HCT116 (cell line): ENCODE data around the gene PLCG2. TPM values are rescaled to one million over a fixed set of nuclear protein-coding genes. Genes with fewer than 3 reads are reported as not detected.

Experiments used
- ATAC-seq: fragments of 200-7000 bp; cut with Tn5 transposase; 2 replicates; pipeline ENCODE4 v1.9.1; 2020; ENCODE audit warnings: mild to moderate bottlenecking, moderate library complexity
- BruUV-seq: library from RNA; stranded (reverse); fragments of 400-500 nt; replicated peaks from 2 replicates; lab custom pipeline; 2021; lab: Mats Ljungman, UMichigan
- CTCF ChIA-PET: fragments of 300-600 bp; sonication (Branson Sonifier 250); formaldehyde crosslinking; loops from one replicate; lab custom pipeline; 2021; ENCODE audit warnings: antibody characterized with exemption; lab: Charles Lee
- POLR2A ChIA-PET: fragments of 300-600, 350-600 bp; sonication (Branson Sonifier 250); formaldehyde crosslinking; loops from one replicate; lab custom pipeline; 2021; ENCODE audit warnings: antibody characterized with exemption; lab: Charles Lee
- RAD21 ChIA-PET, 2 experiments: fragments of 300-600 bp; sonication (Branson Sonifier 250); formaldehyde crosslinking; loops; one replicate each; lab custom pipeline; 2023; ENCODE audit warnings: low total read pairs in 2 of 2; ENCODE audit not compliant: uncharacterized antibody in 2 of 2, unreplicated experiment in 2 of 2, low non-redundant PET in 1 of 2; lab: Charles Lee
- DNase-seq: peaks from one replicate; pipeline ENCODE4 v3.0.0-alpha.2; 2010; ENCODE audit warnings: low read depth, low spot score
- H2AFZ ChIP-seq: fragments of 200-600 bp; shearing (Covaris generic), sonication (generic); 2 replicates; pipeline ENCODE4 v1.6.1; 2017; ENCODE audit warnings: low read depth, mixed run types, mixed read lengths, antibody characterized with exemption, low read length; ENCODE audit not compliant: poor library complexity, severe bottlenecking
- H3K27ac ChIP-seq: 2 replicates; pipeline ENCODE4 v1.5.1; 2012; ENCODE audit warnings: low read depth, low read length
- H3K27me3 ChIP-seq: fragments of 200-600 bp; sonication (generic); 2 replicates; pipeline ENCODE4 v1.6.1; 2016; ENCODE audit warnings: mixed run types, low read length, mixed read lengths; ENCODE audit not compliant: insufficient read depth
- H3K36me3 ChIP-seq, 2 experiments: fragments of 200-500 bp in 1 of 2; fragments of 200-600 bp in 1 of 2; sonication (Bioruptor generic) in 1 of 2; sonication (generic) in 1 of 2; 2 replicates each; pipeline versions ENCODE4 v1.5.1 to v1.6.1; 2014 to 2016; ENCODE audit warnings: low read length in 2 of 2, inconsistent platforms in 1 of 2, mixed read lengths in 1 of 2, mixed run types in 1 of 2; ENCODE audit not compliant: insufficient read depth in 2 of 2, control insufficient read depth in 1 of 2
- H3K4me1 ChIP-seq, 2 experiments: fragments of 200-600 bp in 1 of 2; sonication (generic) in 1 of 2; 2 replicates each; pipeline versions ENCODE4 v1.5.1 to v1.6.1; 2012 to 2017; ENCODE audit warnings: low read length in 2 of 2, inconsistent platforms in 1 of 2, mild to moderate bottlenecking in 1 of 2, mixed read lengths in 1 of 2, mixed run types in 1 of 2, moderate library complexity in 1 of 2; ENCODE audit not compliant: insufficient read depth in 2 of 2, control insufficient read depth in 1 of 2
- H3K4me2 ChIP-seq: fragments of 200-600 bp; sonication (generic); 2 replicates; pipeline ENCODE4 v1.6.1; 2017; ENCODE audit warnings: mixed run types, low read length, mixed read lengths
- H3K4me3 ChIP-seq, 2 experiments: fragments of 200-600 bp in 1 of 2; sonication (generic) in 1 of 2; replicated peaks in 1 of 2; 2 replicates each; pipeline ENCODE4 v1.5.1; 2011 to 2016; ENCODE audit warnings: low read length in 2 of 2, control low read depth in 1 of 2, low read depth in 1 of 2, mild to moderate bottlenecking in 1 of 2, mixed read lengths in 1 of 2, mixed run types in 1 of 2
- H3K79me2 ChIP-seq: fragments of 200-600 bp; sonication (generic); 2 replicates; pipeline ENCODE4 v1.6.1; 2017; ENCODE audit warnings: mild to moderate bottlenecking, mixed run types, low read length, moderate library complexity, mixed read lengths; ENCODE audit not compliant: insufficient read depth
- H3K9ac ChIP-seq: fragments of 200-600 bp; sonication (generic); 2 replicates; pipeline ENCODE4 v1.6.1; 2016; ENCODE audit warnings: low read length, mixed read lengths
- H3K9me2 ChIP-seq: fragments of 200-600 bp; sonication (generic), shearing (Covaris generic); 2 replicates; pipeline ENCODE4 v1.6.1; 2017; ENCODE audit warnings: mixed run types, mild to moderate bottlenecking, moderate library complexity; ENCODE audit not compliant: insufficient read depth
- H3K9me3 ChIP-seq, 2 experiments: fragments of 200-500 bp in 1 of 2; fragments of 200-600 bp in 1 of 2; sonication (Bioruptor generic) in 1 of 2; sonication (generic) in 1 of 2; 2 replicates each; pipeline ENCODE4 v1.6.1; 2014 to 2017; ENCODE audit warnings: low read length in 2 of 2, mixed read lengths in 2 of 2, inconsistent platforms in 1 of 2, low read depth in 1 of 2, mild to moderate bottlenecking in 1 of 2, mixed run types in 1 of 2, moderate library complexity in 1 of 2; ENCODE audit not compliant: control insufficient read depth in 1 of 2, insufficient read depth in 1 of 2
- H4K20me1 ChIP-seq: fragments of 200-600 bp; sonication (generic), shearing (Covaris generic); 2 replicates; pipeline ENCODE4 v1.6.1; 2017; ENCODE audit warnings: mixed run types, mild to moderate bottlenecking, moderate library complexity; ENCODE audit not compliant: insufficient read depth
- CEBPB ChIP-seq: IDR thresholded peaks from 2 replicates; pipeline ENCODE4 v1.6.1; 2012; ENCODE audit warnings: low read depth
- CTCF ChIP-seq, 3 experiments: fragments of 200-600 bp in 1 of 3; sonication (generic) in 1 of 3; IDR thresholded peaks in 2 of 3; conservative IDR thresholded peaks in 1 of 3; 2 replicates each; pipeline ENCODE4 v1.5.1; 2012 to 2017; ENCODE audit warnings: low read depth in 2 of 3, low read length in 2 of 3, antibody characterized with exemption in 1 of 3, borderline replicate concordance in 1 of 3, control low read depth in 1 of 3, mild to moderate bottlenecking in 1 of 3, mixed read lengths in 1 of 3, mixed run types in 1 of 3, moderate library complexity in 1 of 3; ENCODE audit not compliant: insufficient read depth in 1 of 3
- EGR1 ChIP-seq: IDR thresholded peaks from 2 replicates; pipeline ENCODE4 v1.6.1; 2012; ENCODE audit warnings: low read depth
- ELF1 ChIP-seq: IDR thresholded peaks from 2 replicates; pipeline ENCODE4 v1.6.1; 2012; ENCODE audit warnings: low read depth, borderline replicate concordance
- EZH2 ChIP-seq: fragments of 200-600 bp; sonication (generic); IDR thresholded peaks from 2 replicates; pipeline ENCODE4 v1.6.1; 2017; ENCODE audit warnings: antibody characterized with exemption, mixed run types
- EZH2phosphoT487 ChIP-seq: fragments of 200-600 bp; IDR thresholded peaks from 2 replicates; pipeline ENCODE4 v1.6.1; 2018; ENCODE audit warnings: antibody characterized with exemption, borderline replicate concordance
- POLR2A ChIP-seq: IDR thresholded peaks from 2 replicates; pipeline ENCODE4 v1.7.0; 2011; ENCODE audit warnings: borderline replicate concordance; ENCODE audit not compliant: insufficient read depth, insufficient read length; ENCODE audit errors: extremely low read depth
- RAD21 ChIP-seq: IDR thresholded peaks from 2 replicates; pipeline ENCODE4 v1.6.1; 2012; ENCODE audit warnings: low read depth, mild to moderate bottlenecking
- SP1 ChIP-seq: IDR thresholded peaks from 2 replicates; pipeline ENCODE4 v1.6.1; 2012; ENCODE audit warnings: low read depth
- TCF7L2 ChIP-seq: IDR thresholded peaks from 2 replicates; pipeline ENCODE4 v1.7.0; 2011; ENCODE audit warnings: borderline replicate concordance, inconsistent platforms; ENCODE audit not compliant: insufficient read depth, insufficient read length; ENCODE audit errors: extremely low read depth
- ZNF274 ChIP-seq: fragments of 200-500 bp; sonication (Bioruptor generic); IDR thresholded peaks from 2 replicates; pipeline ENCODE4 v1.6.1; 2014; ENCODE audit warnings: mild to moderate bottlenecking, low read depth, low read length, inconsistent platforms
- intact Hi-C: fragments of 100-400 bp; cut with micrococcal nuclease; formaldehyde crosslinking; loops from 2 replicates; pipeline ENCODE4 v1.10.0; 2022
- total RNA-seq: library from RNA; stranded (reverse); gene quantifications from one replicate; pipeline ENCODE4 v1.2.1, GENCODE V29; 2021; ENCODE audit not compliant: unreplicated experiment
- TF ChIP-seq, protein P1 (sequence below): IDR thresholded peaks from 2 replicates; pipeline ENCODE4 v1.6.1; 2012; ENCODE audit warnings: low read depth

PLCG2 gene
- total RNA-seq, 1 experiment from 2014 or later = 31.2 TPM

DNA sequence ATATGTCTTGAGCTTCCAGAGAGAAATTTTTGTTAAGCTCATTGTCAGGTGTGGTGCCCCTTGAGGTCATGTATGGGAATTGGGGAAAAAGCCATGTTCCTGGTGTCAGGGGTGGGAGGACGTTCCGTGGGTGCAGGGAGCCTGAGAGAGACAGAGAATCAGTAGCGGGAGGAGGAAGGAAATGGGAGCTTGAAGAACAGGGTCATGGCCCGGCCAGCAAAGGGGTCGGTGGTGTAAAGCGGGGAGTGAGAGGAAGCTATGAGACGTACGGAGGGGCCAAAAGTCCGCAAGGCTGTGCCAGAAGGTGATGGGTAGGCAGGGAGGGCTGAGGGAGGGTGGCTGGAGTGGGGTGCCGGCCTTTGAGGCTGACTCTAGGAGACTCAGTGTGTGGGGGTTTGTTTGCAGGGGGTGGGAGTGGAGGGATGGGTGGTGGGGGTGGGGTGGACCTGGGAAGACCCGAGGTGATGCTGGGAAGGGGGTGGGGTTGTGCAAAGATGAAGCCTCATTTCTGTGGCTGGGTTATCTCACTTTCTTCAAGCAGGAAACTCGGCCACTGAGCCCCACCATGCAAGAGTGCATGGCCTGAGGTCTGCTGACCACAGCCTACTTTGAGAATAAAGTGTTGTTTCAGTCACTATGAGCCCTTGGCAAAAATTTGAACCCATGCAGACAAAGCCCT is 63.6 kb downstream of the PLCG2 start:
- ATAC-seq = no peak; the same call in 1 of the 2 replicates
- H3K9ac ChIP-seq = no peak overlapping the region
- no peaks in the 10 kb centered on the region for H3K27me3 ChIP-seq
- no peak overlapping the region for H3K4me3 ChIP-seq
- CTCF ChIA-PET = no interaction called here
- H3K36me3 ChIP-seq = no peaks in the 10 kb centered on the region
- no peak overlapping the region for H2AFZ ChIP-seq
- TF ChIP-seq EZH2phosphoT487 = no peak
- peak in 1 of 3 experiments; percentile 31; a peak in 1 of 6 replicates for TF ChIP-seq CTCF (IDR thresholded peaks at IDR 0.05 in 2 of 3, conservative IDR thresholded peaks at IDR 0.05 in 1 of 3; ENCODE audit: borderline replicate concordance in 1 of 3, insufficient read depth in 1 of 3, low read depth in 2 of 3, low read length in 2 of 3)
- no peaks in the 10 kb centered on the region for H3K9me3 ChIP-seq
- no peak for DNase-seq
- no peaks in the 10 kb centered on the region for H3K79me2 ChIP-seq
- intact Hi-C loops = no loop called here
- no peak overlapping the region for H3K27ac ChIP-seq
- H3K4me1 ChIP-seq = peaks cover 0 to 18% of the 10 kb centered on the region in 2 experiments; a peak in 3 of 4 replicates
- no peaks in the 10 kb centered on the region for H3K9me2 ChIP-seq
- RAD21 ChIA-PET = no interaction called here
- no peak overlapping the region for H3K4me2 ChIP-seq
- no TSS peak for BruUV-seq
- POLR2A ChIA-PET = no interaction called here
- H4K20me1 ChIP-seq = no peaks in the 10 kb centered on the region

GRCh38 chr16:81843243-81843582 is 64.1 kb downstream of the PLCG2 start:
- Histone ChIP-seq H3K27ac (no peak overlapping the region), H4K20me1 (no peaks in the 10 kb centered on the region), H3K79me2 (no peaks in the 10 kb centered on the region), H3K4me1 (peaks cover 0 to 13% of the 10 kb centered on the region in 2 experiments; a peak in 3 of 4 replicates), H3K9me2 (no peaks in the 10 kb centered on the region), H2AFZ (no peak overlapping the region), H3K9ac (no peak overlapping the region), H3K4me3 (no peak overlapping the region), H3K9me3 (no peaks in the 10 kb centered on the region), H3K27me3 (no peaks in the 10 kb centered on the region), H3K4me2 (no peak overlapping the region), H3K36me3 (no peaks in the 10 kb centered on the region)
- ATAC-seq (no peak), DNase-seq (peak; percentile 7)
- intact Hi-C loops = no loop called here
- CTCF ChIA-PET = no interaction called here
- RAD21 ChIA-PET = no interaction called here
- TF ChIP-seq EZH2 (no peak), ELF1 (no peak), RAD21 (no peak), POLR2A (no peak), ZNF274 (no peak), TCF7L2 (no peak), EGR1 (no peak), SP1 (peak; percentile 5; the same call in 1 of the 2 replicates), CEBPB (peak; percentile 93)
- TF ChIP-seq, protein P1, sequence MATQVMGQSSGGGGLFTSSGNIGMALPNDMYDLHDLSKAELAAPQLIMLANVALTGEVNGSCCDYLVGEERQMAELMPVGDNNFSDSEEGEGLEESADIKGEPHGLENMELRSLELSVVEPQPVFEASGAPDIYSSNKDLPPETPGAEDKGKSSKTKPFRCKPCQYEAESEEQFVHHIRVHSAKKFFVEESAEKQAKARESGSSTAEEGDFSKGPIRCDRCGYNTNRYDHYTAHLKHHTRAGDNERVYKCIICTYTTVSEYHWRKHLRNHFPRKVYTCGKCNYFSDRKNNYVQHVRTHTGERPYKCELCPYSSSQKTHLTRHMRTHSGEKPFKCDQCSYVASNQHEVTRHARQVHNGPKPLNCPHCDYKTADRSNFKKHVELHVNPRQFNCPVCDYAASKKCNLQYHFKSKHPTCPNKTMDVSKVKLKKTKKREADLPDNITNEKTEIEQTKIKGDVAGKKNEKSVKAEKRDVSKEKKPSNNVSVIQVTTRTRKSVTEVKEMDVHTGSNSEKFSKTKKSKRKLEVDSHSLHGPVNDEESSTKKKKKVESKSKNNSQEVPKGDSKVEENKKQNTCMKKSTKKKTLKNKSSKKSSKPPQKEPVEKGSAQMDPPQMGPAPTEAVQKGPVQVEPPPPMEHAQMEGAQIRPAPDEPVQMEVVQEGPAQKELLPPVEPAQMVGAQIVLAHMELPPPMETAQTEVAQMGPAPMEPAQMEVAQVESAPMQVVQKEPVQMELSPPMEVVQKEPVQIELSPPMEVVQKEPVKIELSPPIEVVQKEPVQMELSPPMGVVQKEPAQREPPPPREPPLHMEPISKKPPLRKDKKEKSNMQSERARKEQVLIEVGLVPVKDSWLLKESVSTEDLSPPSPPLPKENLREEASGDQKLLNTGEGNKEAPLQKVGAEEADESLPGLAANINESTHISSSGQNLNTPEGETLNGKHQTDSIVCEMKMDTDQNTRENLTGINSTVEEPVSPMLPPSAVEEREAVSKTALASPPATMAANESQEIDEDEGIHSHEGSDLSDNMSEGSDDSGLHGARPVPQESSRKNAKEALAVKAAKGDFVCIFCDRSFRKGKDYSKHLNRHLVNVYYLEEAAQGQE = no peak
- no TSS peak for BruUV-seq
- POLR2A ChIA-PET = no interaction called here
